ENCODE data around the gene CACNA1H. TPM values are rescaled to one million over a fixed set of nuclear protein-coding genes. Genes with fewer than 3 reads are reported as not detected.

The CACNA1H gene
- total and polyA plus RNA-seq, 2 experiments from 2014 or later, result 0.11 TPM; not detected in 1

DNA sequence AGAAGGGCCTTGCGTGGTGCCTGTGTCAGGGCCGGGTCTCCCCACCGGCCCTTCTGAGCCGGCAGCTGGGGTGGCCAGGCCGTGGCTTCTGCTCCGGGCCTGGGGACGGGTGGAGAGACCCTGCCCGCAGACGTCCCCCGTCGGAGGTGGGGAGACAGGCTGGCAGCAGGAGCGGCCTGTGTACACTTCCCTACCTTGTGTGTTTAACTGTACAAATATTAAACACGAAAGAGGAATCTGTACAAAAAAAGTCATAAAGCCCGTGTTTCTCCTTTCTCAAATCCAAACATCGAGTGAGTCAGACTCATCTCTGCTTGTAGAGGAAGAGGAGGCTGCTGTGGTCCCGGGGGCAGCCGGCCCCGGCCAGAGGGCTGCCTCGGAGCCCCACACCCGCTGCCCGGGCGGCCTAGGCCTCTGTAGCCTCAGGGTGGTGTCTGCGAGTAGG, 2.0 kb downstream of the CACNA1H start:
- H3K9ac ChIP-seq, result no peak overlapping the region
- H3K36me3 ChIP-seq (ENCODE audit: low read depth), result no peaks in the 10 kb centered on the region
- H3K4me2 ChIP-seq (ENCODE audit: unreplicated experiment), result no peak overlapping the region

DNA sequence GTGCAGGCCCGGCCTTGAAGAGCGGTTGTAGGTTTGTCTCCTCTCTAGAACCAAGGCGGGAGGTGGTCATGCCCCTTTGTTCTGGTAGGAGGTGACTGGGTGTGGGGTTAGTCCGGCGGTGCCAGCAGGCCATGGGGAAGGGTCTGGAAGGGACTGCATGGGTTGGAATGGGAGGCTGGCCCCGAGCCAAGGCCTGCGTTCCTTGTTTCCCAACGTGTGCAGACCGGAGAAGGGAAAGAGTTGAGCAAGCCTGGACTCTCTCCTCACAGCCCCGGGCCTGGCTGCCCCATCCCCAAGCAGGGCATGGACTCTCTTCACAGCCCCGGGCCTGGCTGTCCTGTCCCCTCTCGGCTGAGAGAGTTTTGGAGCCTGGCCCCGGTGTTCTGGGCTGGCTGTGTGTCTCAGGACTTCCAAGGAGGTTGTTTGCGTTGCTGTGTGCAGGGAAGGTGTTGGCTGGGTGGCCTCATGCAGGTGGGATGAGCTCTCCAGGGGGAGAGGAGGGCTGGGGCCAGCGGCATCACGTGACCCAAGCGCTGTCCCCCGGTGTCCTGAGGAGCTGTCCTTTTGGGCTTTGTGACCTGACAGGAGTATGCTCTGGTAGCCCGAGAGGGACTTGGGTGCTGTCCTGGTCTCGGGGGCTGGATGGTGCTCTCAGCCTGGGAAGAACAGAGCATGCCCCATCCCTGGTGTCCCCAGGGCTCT, 2.6 kb downstream of the CACNA1H start:
- no peak for DNase-seq
- H3K9ac ChIP-seq, result no peak overlapping the region
- H3K4me2 ChIP-seq (ENCODE audit: unreplicated experiment), result no peak overlapping the region

More for the DNA sequence above, 2.0 kb downstream of the CACNA1H start:
- no peak for TF ChIP-seq EZH2 (IDR thresholded peaks at IDR 0.05; ENCODE audit: insufficient read depth, poor library complexity, severe bottlenecking)
- no peak for TF ChIP-seq EZH2phosphoT487 (IDR thresholded peaks at IDR 0.05; ENCODE audit: insufficient read depth, low read depth)
- Histone ChIP-seq H2AFZ (no peak overlapping the region), H3F3A (ENCODE audit: insufficient read depth) (no peaks in the 10 kb centered on the region), H3K27me3 (replicated peaks; ENCODE audit: insufficient read depth) (peaks cover 12% of the 10 kb centered on the region), H3K4me3 (no peak overlapping the region), H3K9me3 (ENCODE audit: low read depth) (no peaks in the 10 kb centered on the region), H3K9me2 (ENCODE audit: insufficient read depth) (no peaks in the 10 kb centered on the region), H3K79me2 (ENCODE audit: insufficient read depth) (no peaks in the 10 kb centered on the region), H4K20me1 (ENCODE audit: insufficient read depth) (no peaks in the 10 kb centered on the region), H3K4me1 (ENCODE audit: insufficient read depth) (no peaks in the 10 kb centered on the region), H3K27ac (no peak overlapping the region)
- no peak for DNase-seq
- in situ Hi-C loops (cut with MboI), result no loop called here
- 65% methylated on average over 22 to 23 of the region's 23 CpGs for WGBS, 2 experiments (ENCODE audit: low coverage in 1 of 2, low lambda C conversion rate in 2 of 2, missing lambda C conversion rate in 2 of 2)

DNA sequence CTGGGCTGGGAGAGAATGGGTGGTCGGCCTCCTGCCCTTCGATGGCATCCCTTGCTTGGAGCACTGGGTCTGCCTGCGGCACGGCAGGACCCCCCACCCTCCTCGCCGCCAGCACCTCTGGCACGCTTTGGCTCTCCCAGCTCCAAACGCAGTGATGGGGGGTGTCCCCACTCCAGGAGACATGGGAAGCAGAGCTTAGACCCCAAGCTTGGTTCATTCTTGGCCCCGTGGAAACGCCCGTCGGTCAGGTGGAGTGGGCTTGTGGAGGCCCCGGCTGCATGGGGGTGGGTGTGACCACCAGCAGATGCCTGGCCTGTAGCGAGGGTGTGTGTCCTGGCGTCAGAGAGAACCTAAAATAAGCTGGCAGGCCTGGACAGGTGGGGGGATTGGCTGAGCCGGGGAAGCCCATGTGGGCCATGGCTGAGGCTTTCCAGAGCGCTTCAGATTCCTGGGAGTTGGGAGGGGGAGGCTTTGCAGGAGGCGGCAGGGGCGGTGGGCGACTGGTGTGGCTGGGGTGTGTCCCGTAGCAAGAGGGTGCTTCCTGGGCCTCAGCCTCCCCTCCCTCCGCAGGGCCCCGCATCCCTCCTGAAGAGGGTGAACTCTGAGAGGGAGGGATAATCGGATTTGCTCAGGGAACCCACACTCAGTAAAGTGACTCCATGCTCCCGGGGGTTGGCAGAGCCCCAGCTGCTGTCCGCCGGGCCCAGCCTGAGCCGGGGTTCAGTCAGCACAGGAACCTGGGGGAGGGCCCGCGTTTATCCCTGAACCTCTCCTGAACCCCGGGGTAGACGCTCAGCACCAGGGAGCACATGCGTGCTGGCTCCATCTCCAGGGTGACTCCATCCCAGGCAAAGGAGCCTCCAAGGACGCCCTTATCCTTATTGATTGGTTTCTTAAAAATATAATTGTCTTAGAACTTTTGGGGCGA, 3.4 kb downstream of the CACNA1H start:
- in situ Hi-C loops (cut with MboI), result no loop called here

More for the DNA sequence above, 2.6 kb downstream of the CACNA1H start:
- Histone ChIP-seq H3K36me3 (ENCODE audit: low read depth) (no peaks in the 10 kb centered on the region), H3K4me1 (ENCODE audit: insufficient read depth) (no peaks in the 10 kb centered on the region), H3K79me2 (ENCODE audit: insufficient read depth) (no peaks in the 10 kb centered on the region), H3K4me3 (no peak overlapping the region), H4K20me1 (ENCODE audit: insufficient read depth) (no peaks in the 10 kb centered on the region), H3K27ac (no peak overlapping the region), H3F3A (ENCODE audit: insufficient read depth) (no peaks in the 10 kb centered on the region), H2AFZ (no peak overlapping the region), H3K9me3 (ENCODE audit: low read depth) (no peaks in the 10 kb centered on the region), H3K27me3 (replicated peaks; ENCODE audit: insufficient read depth) (peaks cover 12% of the 10 kb centered on the region), H3K9me2 (ENCODE audit: insufficient read depth) (no peaks in the 10 kb centered on the region)
- WGBS, 2 experiments (ENCODE audit: low coverage in 1 of 2, low lambda C conversion rate in 2 of 2, missing lambda C conversion rate in 2 of 2), result 67 to 70% methylated on average over 19 to 20 of the region's 20 CpGs
- in situ Hi-C loops (cut with MboI), result no loop called here
- TF ChIP-seq EZH2 (IDR thresholded peaks at IDR 0.05; ENCODE audit: insufficient read depth, poor library complexity, severe bottlenecking) (peak; percentile 36), EZH2phosphoT487 (IDR thresholded peaks at IDR 0.05; ENCODE audit: insufficient read depth, low read depth) (no peak)

DNA sequence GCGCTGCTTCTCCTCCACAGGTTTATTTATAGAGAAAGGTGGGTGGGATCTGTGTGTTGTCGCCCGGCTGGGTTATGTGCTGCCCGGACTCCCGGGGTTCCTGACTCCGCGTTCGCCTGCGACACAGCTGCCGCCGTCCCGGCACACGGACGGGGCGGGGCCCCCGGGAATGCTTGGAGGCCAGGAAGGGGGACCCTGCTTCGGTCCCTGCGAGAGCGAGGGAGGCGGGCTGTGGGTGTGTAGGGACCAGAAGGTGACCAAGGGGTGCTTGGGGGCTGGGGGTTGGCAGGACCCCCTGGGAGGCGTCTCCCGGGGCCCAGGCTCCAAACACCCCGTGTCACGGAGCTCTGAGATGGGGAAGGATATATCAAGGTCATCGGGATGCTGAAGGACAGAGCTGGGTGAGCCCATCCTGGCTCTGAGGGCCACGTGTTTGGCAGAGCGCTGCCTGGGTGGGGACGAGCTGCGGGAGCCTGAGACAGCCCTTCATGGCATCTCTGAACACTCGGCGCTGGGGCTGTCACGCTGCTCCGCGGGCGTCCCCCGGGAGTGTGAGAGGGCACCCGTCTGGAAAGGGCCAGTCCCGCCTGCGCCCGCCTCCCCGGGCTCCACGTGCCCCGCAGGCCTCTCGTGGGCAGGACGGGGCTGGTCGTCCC, 4.2 kb downstream of the CACNA1H start:
- H3K4me1 ChIP-seq (ENCODE audit: insufficient read depth), result no peaks in the 10 kb centered on the region
- H3K4me2 ChIP-seq (ENCODE audit: unreplicated experiment), result no peak overlapping the region
- H3F3A ChIP-seq (ENCODE audit: insufficient read depth), result no peaks in the 10 kb centered on the region
- no peaks in the 10 kb centered on the region for H3K9me2 ChIP-seq (ENCODE audit: insufficient read depth)
- no peaks in the 10 kb centered on the region for H3K9me3 ChIP-seq (ENCODE audit: low read depth)
- no peak overlapping the region for H3K27ac ChIP-seq
- H3K9ac ChIP-seq, result no peak overlapping the region
- no peak for TF ChIP-seq EZH2phosphoT487 (IDR thresholded peaks at IDR 0.05; ENCODE audit: insufficient read depth, low read depth)
- WGBS, 2 experiments (ENCODE audit: low coverage in 1 of 2, low lambda C conversion rate in 2 of 2, missing lambda C conversion rate in 2 of 2), result 61 to 64% methylated on average over 39 to 46 of the region's 46 CpGs
- in situ Hi-C loops (cut with MboI), result no loop called here
- no peak overlapping the region for H2AFZ ChIP-seq
- no peaks in the 10 kb centered on the region for H3K79me2 ChIP-seq (ENCODE audit: insufficient read depth)
- H3K27me3 ChIP-seq (replicated peaks; ENCODE audit: insufficient read depth), result peaks cover 12% of the 10 kb centered on the region
- no peak overlapping the region for H3K4me3 ChIP-seq
- H4K20me1 ChIP-seq (ENCODE audit: insufficient read depth), result no peaks in the 10 kb centered on the region
- no peaks in the 10 kb centered on the region for H3K36me3 ChIP-seq (ENCODE audit: low read depth)
- DNase-seq, result no peak

More for the DNA sequence above, 3.4 kb downstream of the CACNA1H start:
- Histone ChIP-seq H4K20me1 (ENCODE audit: insufficient read depth) (no peaks in the 10 kb centered on the region), H3K27ac (no peak overlapping the region), H3K4me3 (no peak overlapping the region), H3K9ac (no peak overlapping the region), H3K4me1 (ENCODE audit: insufficient read depth) (no peaks in the 10 kb centered on the region), H3K27me3 (replicated peaks; ENCODE audit: insufficient read depth) (peaks cover 12% of the 10 kb centered on the region), H3K9me2 (ENCODE audit: insufficient read depth) (no peaks in the 10 kb centered on the region), H3K36me3 (ENCODE audit: low read depth) (no peaks in the 10 kb centered on the region), H2AFZ (no peak overlapping the region), H3K9me3 (ENCODE audit: low read depth) (no peaks in the 10 kb centered on the region), H3K79me2 (ENCODE audit: insufficient read depth) (no peaks in the 10 kb centered on the region), H3F3A (ENCODE audit: insufficient read depth) (no peaks in the 10 kb centered on the region), H3K4me2 (ENCODE audit: unreplicated experiment) (no peak overlapping the region)
- TF ChIP-seq EZH2 (IDR thresholded peaks at IDR 0.05; ENCODE audit: insufficient read depth, poor library complexity, severe bottlenecking) (no peak), EZH2phosphoT487 (IDR thresholded peaks at IDR 0.05; ENCODE audit: insufficient read depth, low read depth) (no peak)
- 64 to 69% methylated on average over 30 to 35 of the region's 35 CpGs for WGBS, 2 experiments (ENCODE audit: low coverage in 1 of 2, low lambda C conversion rate in 2 of 2, missing lambda C conversion rate in 2 of 2)
- no peak for DNase-seq

All from GM23248 (cell line).